GM23338 (cell line): ENCODE measurements around the gene PUM1. TPM values are rescaled to one million over a fixed set of nuclear protein-coding genes. Genes with fewer than 3 reads are reported as not detected.

Experiments used
- ATAC-seq: fragments of 200-7000 bp; cut with Tn5 transposase; 3 replicates; pipeline ENCODE4 v1.9.1; 2020
- DNase-seq: peaks from one replicate; pipeline ENCODE4 v3.0.0-alpha.2; 2015; ENCODE audit warnings: low spot score
- H2AFZ ChIP-seq: fragments of 200-600 bp; sonication (generic); 2 replicates; pipeline ENCODE4 v1.8.0; 2016; ENCODE audit warnings: antibody characterized with exemption, mild to moderate bottlenecking, moderate library complexity
- H3F3A ChIP-seq: fragments of 200-600 bp; sonication (generic); replicated peaks from 2 replicates; pipeline ENCODE4 v1.8.0; 2017; ENCODE audit warnings: antibody characterized with exemption, mixed run types, low read depth
- H3K27ac ChIP-seq: fragments of 200-600 bp; sonication (generic); 2 replicates; pipeline ENCODE4 v1.6.1; 2016; ENCODE audit warnings: low read depth
- H3K27me3 ChIP-seq: fragments of 200-600 bp; sonication (generic); 2 replicates; pipeline ENCODE4 v1.8.0; 2016; ENCODE audit warnings: mild to moderate bottlenecking, mixed run types, moderate library complexity; ENCODE audit not compliant: insufficient read depth
- H3K36me3 ChIP-seq: fragments of 200-600 bp; sonication (generic); 2 replicates; pipeline ENCODE4 v1.8.0; 2016; ENCODE audit warnings: mild to moderate bottlenecking; ENCODE audit not compliant: insufficient read depth
- H3K4me1 ChIP-seq: fragments of 200-600 bp; sonication (generic); 2 replicates; pipeline ENCODE4 v1.8.0; 2016; ENCODE audit warnings: mild to moderate bottlenecking, moderate library complexity; ENCODE audit not compliant: insufficient read depth
- H3K4me2 ChIP-seq: fragments of 200-600 bp; sonication (generic); 2 replicates; pipeline ENCODE4 v1.7.1; 2017; ENCODE audit warnings: mixed run types
- H3K4me3 ChIP-seq: fragments of 200-600 bp; sonication (generic); 2 replicates; pipeline ENCODE4 v1.6.1; 2016; ENCODE audit warnings: mixed run types
- H3K79me2 ChIP-seq: fragments of 200-600 bp; sonication (generic); replicated peaks from 2 replicates; pipeline ENCODE4 v1.8.0; 2017; ENCODE audit warnings: mild to moderate bottlenecking; ENCODE audit not compliant: insufficient read depth
- H3K9me2 ChIP-seq: fragments of 200-600 bp; sonication (generic); 2 replicates; pipeline ENCODE4 v1.8.0; 2017; ENCODE audit not compliant: insufficient read depth
- H4K20me1 ChIP-seq: fragments of 200-600 bp; sonication (generic); replicated peaks from 2 replicates; pipeline ENCODE4 v1.8.0; 2017; ENCODE audit warnings: mild to moderate bottlenecking; ENCODE audit not compliant: insufficient read depth
- H3K27ac Mint-ChIP-seq: 2 replicates; pipeline ENCODE4 v1.8.0; 2020; ENCODE audit warnings: inconsistent platforms, mild to moderate bottlenecking, moderate library complexity, mixed read lengths
- H3K27me3 Mint-ChIP-seq: 3 replicates; pipeline ENCODE4 v1.8.0; 2022; ENCODE audit warnings: low read depth, mild to moderate bottlenecking, moderate library complexity, mixed read lengths, inconsistent platforms; ENCODE audit not compliant: insufficient read depth, poor library complexity
- H3K36me3 Mint-ChIP-seq: 3 replicates; pipeline ENCODE4 v1.8.0; 2021; ENCODE audit warnings: low read depth, mild to moderate bottlenecking, inconsistent platforms, moderate library complexity, mixed read lengths
- H3K4me1 Mint-ChIP-seq: 3 replicates; pipeline ENCODE4 v1.8.0; 2020; ENCODE audit warnings: mild to moderate bottlenecking, inconsistent platforms, mixed read lengths
- H3K4me3 Mint-ChIP-seq: 3 replicates; pipeline ENCODE4 v1.8.0; 2021; ENCODE audit warnings: moderate library complexity, mild to moderate bottlenecking, inconsistent platforms, mixed read lengths
- H3K9me3 Mint-ChIP-seq: 3 replicates; pipeline ENCODE4 v1.8.0; 2020; ENCODE audit warnings: moderate library complexity, mild to moderate bottlenecking, inconsistent platforms, mixed read lengths
- CREB1 ChIP-seq: fragments of 250-450 bp; sonication (Bioruptor Pico); IDR thresholded peaks from 2 replicates; pipeline ENCODE4 v1.5.0; 2020; ENCODE audit warnings: low read depth, mild to moderate bottlenecking, moderate library complexity
- CTCF ChIP-seq, 2 experiments: fragments of 200-600 bp in 1 of 2; sonication (generic) in 1 of 2; conservative IDR thresholded peaks; 2 replicates each; pipeline versions ENCODE4 v1.5.1 to v1.6.1; 2016 to 2017; ENCODE audit warnings: antibody characterized with exemption in 2 of 2, low read depth in 2 of 2, mild to moderate bottlenecking in 2 of 2, moderate library complexity in 1 of 2
- EZH2 ChIP-seq: fragments of 200-600 bp; sonication (generic); IDR thresholded peaks from one replicate; pipeline ENCODE4 v1.8.0; 2017; ENCODE audit warnings: antibody characterized with exemption, mild to moderate bottlenecking, low read depth; ENCODE audit not compliant: unreplicated experiment
- EZH2phosphoT487 ChIP-seq: fragments of 200-600 bp; sonication (generic); IDR thresholded peaks from one replicate; pipeline ENCODE4 v1.8.1; 2018; ENCODE audit warnings: antibody characterized with exemption; ENCODE audit not compliant: unreplicated experiment
- JUNB ChIP-seq: IDR thresholded peaks from one replicate; pipeline ENCODE4 v1.6.1; 2016; ENCODE audit warnings: antibody characterized with exemption; ENCODE audit not compliant: unreplicated experiment
- NANOG ChIP-seq: IDR thresholded peaks from 2 replicates; pipeline ENCODE4 v1.6.1; 2016; ENCODE audit warnings: antibody characterized with exemption, borderline replicate concordance
- polyA plus RNA-seq: library from polyadenylated mRNA; unstranded; fragments of >200 nt; fragmentation: Nextera tagmentation; extraction: Ambion mirVana; gene quantifications from 2 replicates; pipeline ENCODE4 v1.2.1, GENCODE V29; 2016
- total RNA-seq: library from RNA; depleted of rRNA; stranded (reverse); fragments of >200 nt; shearing (Covaris generic); gene quantifications from 2 replicates; pipeline ENCODE4 v1.2.3, GENCODE V29; 2014

Gene PUM1
- total and polyA plus RNA-seq, 2 experiments from 2014 or later, result 44.4 to 117 TPM

- H3K79me2 ChIP-seq, result no peaks in the 10 kb centered on the region; the same call in 1 of the 2 replicates
- H3K4me1 Mint-ChIP-seq, result peaks cover 37% of the 10 kb centered on the region
- 0 out of 2 replicates have a peak, but pooled peaks cover 2% of the 10 kb centered on the region for H4K20me1 ChIP-seq
Measured at GRCh38 chr1:30889511-30889910, 176.0 kb downstream of the PUM1 start.

GRCh38 chr1:30888975-30889374 lies 176.5 kb downstream of the PUM1 start:
- ATAC-seq, result no peak
- Histone ChIP-seq H3K36me3 (no peaks in the 10 kb centered on the region), H3K4me1 (peaks cover 13% of the 10 kb centered on the region), H3K4me3 (no peak overlapping the region), H2AFZ (no peak overlapping the region), H3K9me2 (no peaks in the 10 kb centered on the region), H3K4me2 (no peak overlapping the region), H3K27me3 (no peaks in the 10 kb centered on the region), H3K79me2 (no peaks in the 10 kb centered on the region; the same call in 1 of the 2 replicates), H3K27ac (no peak overlapping the region), H3F3A (no peaks in the 10 kb centered on the region), H4K20me1 (0 out of 2 replicates have a peak, but pooled peaks cover 2% of the 10 kb centered on the region)
- no peak for DNase-seq
- peaks cover 43% of the 10 kb centered on the region for H3K4me1 Mint-ChIP-seq
- H3K27ac Mint-ChIP-seq, result no peak overlapping the region
- no peak overlapping the region for H3K4me3 Mint-ChIP-seq
- H3K9me3 Mint-ChIP-seq, result no peaks in the 10 kb centered on the region
- no peaks in the 10 kb centered on the region for H3K36me3 Mint-ChIP-seq
- H3K27me3 Mint-ChIP-seq, result peaks cover 5% of the 10 kb centered on the region
- TF ChIP-seq CREB1 (CRISPR knock-in tag), result no peak

More at GRCh38 chr1:30889511-30889910, 176.0 kb downstream of the PUM1 start:
- Histone ChIP-seq H3K4me2 (no peak overlapping the region), H3K27me3 (no peaks in the 10 kb centered on the region), H3K36me3 (no peaks in the 10 kb centered on the region), H3K4me3 (no peak overlapping the region), H3K27ac (no peak overlapping the region), H2AFZ (no peak overlapping the region), H3K4me1 (peaks cover 13% of the 10 kb centered on the region), H3K9me2 (no peaks in the 10 kb centered on the region), H3F3A (no peaks in the 10 kb centered on the region)
- no peak overlapping the region for H3K4me3 Mint-ChIP-seq
- ATAC-seq (no peak), DNase-seq (no peak)
- H3K27me3 Mint-ChIP-seq, result peaks cover 5% of the 10 kb centered on the region
- no peaks in the 10 kb centered on the region for H3K9me3 Mint-ChIP-seq
- no peak for TF ChIP-seq EZH2phosphoT487
- no peak overlapping the region for H3K27ac Mint-ChIP-seq
- no peaks in the 10 kb centered on the region for H3K36me3 Mint-ChIP-seq

GRCh38 chr1:30888391-30888790 lies 177.1 kb downstream of the PUM1 start:
- DNase-seq, result no peak
- no peaks in the 10 kb centered on the region for H3K27me3 ChIP-seq
- peaks cover 15% of the 10 kb centered on the region for H3K4me1 ChIP-seq
- no peaks in the 10 kb centered on the region for H3K36me3 ChIP-seq
- H3K9me2 ChIP-seq, result no peaks in the 10 kb centered on the region
- H3K4me3 Mint-ChIP-seq, result no peak overlapping the region
- H2AFZ ChIP-seq, result no peak overlapping the region
- H3K79me2 ChIP-seq, result no peaks in the 10 kb centered on the region; the same call in 1 of the 2 replicates
- H3K27ac Mint-ChIP-seq, result peak overlapping the region; percentile 96
- no peak overlapping the region for H3K27ac ChIP-seq
- H3K9me3 Mint-ChIP-seq, result no peaks in the 10 kb centered on the region
- no peak overlapping the region for H3K4me3 ChIP-seq
- H3K4me2 ChIP-seq, result no peak overlapping the region
- TF ChIP-seq EZH2 (no peak), CTCF (conservative IDR thresholded peaks at IDR 0.05; ENCODE audit: low read depth in 2 of 2) (no peak), EZH2phosphoT487 (no peak), NANOG (no peak), CREB1 (CRISPR knock-in tag) (no peak), JUNB (no peak)
- H3K36me3 Mint-ChIP-seq, result no peaks in the 10 kb centered on the region
- H3K4me1 Mint-ChIP-seq, result peaks cover 41% of the 10 kb centered on the region
- H3F3A ChIP-seq, result no peaks in the 10 kb centered on the region
- H3K27me3 Mint-ChIP-seq, result peaks cover 5% of the 10 kb centered on the region
- 0 out of 2 replicates have a peak, but pooled peaks cover 2% of the 10 kb centered on the region for H4K20me1 ChIP-seq
- peak; percentile 52 for ATAC-seq
